ENCODE results near the gene ADIRF.

DNA sequence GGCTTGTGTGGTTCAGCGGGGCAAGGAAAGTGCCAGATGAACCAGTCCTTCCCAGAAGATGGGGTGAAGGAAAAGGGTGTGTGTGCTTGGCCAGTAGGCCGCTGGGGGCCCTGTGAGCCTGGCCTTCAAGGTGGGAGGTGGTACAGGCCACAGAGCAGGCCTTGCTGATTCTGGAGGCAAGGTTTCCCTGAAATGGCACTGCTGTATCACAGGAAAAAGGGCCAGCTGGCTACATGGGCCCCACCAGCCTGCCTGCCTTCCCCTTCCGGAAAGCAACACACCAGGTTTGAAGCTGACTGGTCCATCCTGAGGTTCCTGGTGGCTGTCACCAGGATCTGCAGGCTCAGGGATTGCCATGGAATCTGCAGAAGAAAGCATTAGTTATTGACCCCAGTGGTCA, 23.4 kb upstream of the ADIRF start:
- TF ChIP-seq EZH2 (IDR thresholded peaks at IDR 0.05; ENCODE audit: borderline replicate concordance, insufficient read depth, low read depth, low read length, poor library complexity, severe bottlenecking), result no peak
- TF ChIP-seq, protein P1, sequence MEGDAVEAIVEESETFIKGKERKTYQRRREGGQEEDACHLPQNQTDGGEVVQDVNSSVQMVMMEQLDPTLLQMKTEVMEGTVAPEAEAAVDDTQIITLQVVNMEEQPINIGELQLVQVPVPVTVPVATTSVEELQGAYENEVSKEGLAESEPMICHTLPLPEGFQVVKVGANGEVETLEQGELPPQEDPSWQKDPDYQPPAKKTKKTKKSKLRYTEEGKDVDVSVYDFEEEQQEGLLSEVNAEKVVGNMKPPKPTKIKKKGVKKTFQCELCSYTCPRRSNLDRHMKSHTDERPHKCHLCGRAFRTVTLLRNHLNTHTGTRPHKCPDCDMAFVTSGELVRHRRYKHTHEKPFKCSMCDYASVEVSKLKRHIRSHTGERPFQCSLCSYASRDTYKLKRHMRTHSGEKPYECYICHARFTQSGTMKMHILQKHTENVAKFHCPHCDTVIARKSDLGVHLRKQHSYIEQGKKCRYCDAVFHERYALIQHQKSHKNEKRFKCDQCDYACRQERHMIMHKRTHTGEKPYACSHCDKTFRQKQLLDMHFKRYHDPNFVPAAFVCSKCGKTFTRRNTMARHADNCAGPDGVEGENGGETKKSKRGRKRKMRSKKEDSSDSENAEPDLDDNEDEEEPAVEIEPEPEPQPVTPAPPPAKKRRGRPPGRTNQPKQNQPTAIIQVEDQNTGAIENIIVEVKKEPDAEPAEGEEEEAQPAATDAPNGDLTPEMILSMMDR (IDR thresholded peaks at IDR 0.05), result no peak

Data from B cell (primary cell).